ENCODE results near the gene TAF1B. TPM values are rescaled to one million over a fixed set of nuclear protein-coding genes. Genes with fewer than 3 reads are reported as not detected.
"Not testable (repeated sequence)": the region's sequence is repeated elsewhere in the genome, so short reads cannot be mapped to it uniquely, and the experiment has no call there.

Gene TAF1B
- total RNA-seq, 1 donor from 2014 or later = 14.4 TPM

DNA sequence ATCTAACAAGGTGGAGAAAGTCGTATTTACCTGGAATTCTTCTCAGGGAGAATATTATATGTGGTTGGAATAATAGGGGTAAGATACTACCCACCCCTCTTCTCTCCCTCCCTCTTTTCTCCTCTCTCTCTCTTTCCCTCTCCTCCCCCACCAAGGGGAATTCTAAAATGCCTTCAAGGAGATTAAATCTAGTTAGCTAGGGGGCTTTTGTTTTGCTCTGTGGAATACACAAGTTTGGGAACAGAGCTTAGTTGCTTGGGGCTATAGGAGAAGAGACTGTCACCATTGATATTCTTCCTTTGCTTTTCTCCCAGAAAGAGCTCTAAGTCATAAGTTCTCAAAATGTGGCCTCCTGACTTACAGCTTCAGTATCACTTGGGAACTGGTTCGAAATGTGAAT, 34.5 kb downstream of the TAF1B start:
- no peak for DNase-seq (ENCODE audit: extremely low read depth, low read depth, low spot score)

DNA sequence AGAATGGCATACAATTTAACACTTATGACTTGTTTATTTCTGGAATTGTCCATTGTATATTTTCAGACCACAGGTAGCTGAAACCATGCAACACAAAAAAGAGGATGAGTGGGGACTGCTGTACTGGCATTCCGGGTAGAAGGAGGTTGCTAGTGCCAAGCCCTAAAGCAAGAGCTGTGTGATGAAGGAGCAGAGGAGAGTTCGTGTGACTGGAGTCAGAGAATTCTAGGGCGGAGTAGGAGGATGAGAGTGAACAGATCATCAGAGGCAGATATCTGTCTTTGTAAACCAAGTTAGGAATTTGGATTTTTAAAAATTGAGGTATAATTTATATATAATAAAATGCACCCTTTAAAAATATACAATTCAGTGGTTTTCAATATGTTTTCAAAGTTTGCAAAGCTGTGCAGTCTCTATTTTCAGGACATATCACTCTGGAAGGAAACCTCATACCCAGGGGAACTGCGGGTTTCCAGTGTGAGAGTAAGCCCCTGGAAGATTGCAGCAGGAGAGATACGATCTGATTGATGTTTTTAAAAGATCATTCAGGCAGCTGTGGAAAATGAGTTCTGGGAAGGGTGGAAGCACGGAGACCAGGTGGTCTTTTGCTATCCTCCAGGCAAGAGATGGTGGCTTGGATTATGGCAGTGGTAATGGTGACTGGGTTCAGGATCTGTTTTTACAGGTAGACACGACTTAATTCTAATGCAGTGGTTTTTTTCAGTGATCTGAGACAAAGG, 36.4 kb downstream of the TAF1B start:
- no peak for DNase-seq (ENCODE audit: extremely low read depth, low read depth, low spot score)

DNA sequence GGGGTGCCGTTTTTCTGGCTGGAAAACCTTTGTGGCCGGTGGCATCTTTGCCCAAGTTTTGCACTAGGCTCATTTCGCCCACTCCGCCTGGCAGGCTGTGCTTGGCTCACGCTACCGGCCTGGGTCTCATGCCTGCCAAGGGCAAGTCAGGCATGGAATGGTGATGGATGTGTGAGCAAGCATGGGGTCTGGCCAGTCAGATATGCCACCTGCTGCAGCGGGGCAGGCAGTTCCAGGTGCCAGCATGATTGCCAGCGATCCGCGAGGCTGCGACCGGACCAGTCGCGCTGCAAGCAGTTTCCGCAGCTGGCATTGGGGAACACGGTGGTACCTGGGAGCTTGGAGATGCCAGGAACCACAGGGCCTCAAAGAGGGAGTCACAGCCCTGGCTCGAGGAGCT, 40.6 kb downstream of the TAF1B start:
- no peak for DNase-seq (ENCODE audit: extremely low read depth, low read depth, low spot score)

DNA sequence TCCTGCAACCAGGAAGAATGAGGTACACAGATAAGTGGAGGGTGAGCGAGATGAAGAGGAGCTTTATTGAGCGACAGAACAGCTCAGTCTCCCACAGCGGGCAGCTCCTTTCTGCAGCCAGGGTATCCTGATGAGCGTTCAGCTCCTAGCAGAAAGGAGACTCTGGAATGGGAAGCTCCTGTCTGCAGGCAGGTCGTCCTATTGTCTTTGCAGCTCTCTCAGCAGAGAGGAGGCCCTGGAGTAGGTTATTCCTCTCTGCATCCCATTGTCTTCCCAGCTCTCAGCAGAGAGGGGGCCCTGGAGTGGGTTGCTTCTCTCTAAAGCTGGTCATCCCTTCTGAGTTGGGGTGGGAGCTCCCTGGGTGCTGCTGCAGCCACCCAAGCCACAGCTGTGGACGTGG, 41.2 kb downstream of the TAF1B start:
- no peak for DNase-seq (ENCODE audit: extremely low read depth, low read depth, low spot score)

DNA sequence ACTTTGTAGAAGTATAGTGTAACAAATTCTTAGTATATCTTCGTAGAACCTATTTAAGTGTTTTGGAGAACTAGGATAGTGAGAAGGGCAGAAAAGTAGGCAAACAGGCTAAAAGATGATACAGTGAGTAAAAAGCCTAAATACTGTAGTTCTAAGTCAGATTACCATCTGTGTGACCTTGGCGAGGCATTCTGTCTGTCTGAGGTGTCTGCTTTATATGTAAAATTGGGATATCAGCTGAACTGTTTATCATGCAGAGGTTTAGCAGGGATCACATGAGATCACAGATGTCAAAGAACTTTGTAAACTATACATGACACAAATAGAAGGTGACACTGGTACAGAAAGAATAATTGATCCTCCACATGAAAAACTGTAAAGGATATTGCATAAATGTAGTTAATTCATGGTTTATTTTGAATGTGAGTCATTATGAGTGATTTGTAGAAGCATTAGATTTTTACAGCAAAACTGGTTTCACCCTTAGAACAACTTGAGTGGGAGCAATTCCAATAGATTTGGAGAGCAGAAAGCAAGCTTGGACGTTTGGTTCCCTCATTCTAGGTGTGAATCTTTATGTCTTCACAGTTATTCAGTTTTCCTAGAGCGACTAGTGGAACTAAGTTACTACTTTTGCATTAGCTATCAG, 41.9 kb downstream of the TAF1B start:
- no peak for DNase-seq (ENCODE audit: extremely low read depth, low read depth, low spot score)

DNA sequence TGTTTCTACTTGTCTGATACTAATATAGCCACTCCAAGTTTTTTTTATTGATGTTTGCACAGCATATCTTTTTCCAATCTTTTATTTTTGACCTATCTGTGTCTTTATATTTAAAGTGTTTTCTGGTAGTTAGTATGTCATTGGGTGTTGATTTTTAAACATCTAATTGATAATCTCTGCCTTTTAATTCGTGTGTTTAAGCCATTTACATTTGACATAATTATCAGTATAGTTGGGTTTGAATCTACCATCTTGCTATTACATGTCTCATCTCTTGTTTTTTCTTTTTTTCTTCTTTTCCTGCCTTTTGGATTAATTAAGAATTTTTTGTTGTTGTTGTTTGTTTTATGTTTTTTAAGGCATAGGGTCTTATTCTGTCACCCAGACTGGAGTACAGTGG, 44.2 kb downstream of the TAF1B start:
- DNase-seq (ENCODE audit: extremely low read depth, low read depth, low spot score) = no peak

DNA sequence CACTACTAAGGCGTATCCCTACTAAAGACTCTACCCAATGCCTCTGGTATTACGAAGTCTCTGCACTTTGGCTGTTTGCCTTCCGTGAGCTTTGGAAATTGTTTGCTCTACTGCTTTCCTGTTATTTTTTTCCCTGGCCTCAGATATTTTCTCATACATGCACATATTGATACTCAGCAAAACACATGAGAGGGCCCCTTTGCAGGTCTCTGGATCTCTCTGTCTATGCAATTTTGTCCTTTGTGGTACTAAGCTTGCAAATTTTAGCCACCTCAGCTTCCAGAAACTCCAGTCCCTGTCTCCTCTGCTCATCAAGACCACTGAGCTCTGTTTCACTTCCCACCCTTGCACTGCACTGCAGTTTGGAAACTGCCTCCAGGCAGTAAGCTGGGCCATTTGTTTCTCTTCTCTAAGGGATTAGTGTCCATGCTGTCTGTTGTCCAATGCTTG, 46.6 kb downstream of the TAF1B start:
- no peak for DNase-seq (ENCODE audit: extremely low read depth, low read depth, low spot score)

DNA sequence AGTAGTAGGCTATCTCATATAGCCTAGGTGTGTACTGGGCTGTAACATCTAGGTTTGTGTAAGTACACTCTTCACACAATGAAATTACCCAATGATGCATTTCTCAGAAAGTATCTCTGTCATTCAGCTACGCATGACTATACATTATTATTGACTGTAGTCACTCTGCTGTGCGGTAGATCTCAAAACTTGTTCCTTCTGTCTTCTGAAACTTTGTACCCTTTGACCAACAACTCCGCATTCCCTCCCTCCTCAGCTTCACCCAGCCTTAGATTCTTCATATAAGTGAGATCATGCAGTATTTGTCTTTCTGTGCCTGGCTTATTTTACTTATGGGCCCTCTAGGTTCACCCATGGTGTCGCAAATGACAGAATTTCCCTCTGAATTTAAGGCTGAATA, 49.0 kb downstream of the TAF1B start:
- no peak for DNase-seq (ENCODE audit: extremely low read depth, low read depth, low spot score)

DNA sequence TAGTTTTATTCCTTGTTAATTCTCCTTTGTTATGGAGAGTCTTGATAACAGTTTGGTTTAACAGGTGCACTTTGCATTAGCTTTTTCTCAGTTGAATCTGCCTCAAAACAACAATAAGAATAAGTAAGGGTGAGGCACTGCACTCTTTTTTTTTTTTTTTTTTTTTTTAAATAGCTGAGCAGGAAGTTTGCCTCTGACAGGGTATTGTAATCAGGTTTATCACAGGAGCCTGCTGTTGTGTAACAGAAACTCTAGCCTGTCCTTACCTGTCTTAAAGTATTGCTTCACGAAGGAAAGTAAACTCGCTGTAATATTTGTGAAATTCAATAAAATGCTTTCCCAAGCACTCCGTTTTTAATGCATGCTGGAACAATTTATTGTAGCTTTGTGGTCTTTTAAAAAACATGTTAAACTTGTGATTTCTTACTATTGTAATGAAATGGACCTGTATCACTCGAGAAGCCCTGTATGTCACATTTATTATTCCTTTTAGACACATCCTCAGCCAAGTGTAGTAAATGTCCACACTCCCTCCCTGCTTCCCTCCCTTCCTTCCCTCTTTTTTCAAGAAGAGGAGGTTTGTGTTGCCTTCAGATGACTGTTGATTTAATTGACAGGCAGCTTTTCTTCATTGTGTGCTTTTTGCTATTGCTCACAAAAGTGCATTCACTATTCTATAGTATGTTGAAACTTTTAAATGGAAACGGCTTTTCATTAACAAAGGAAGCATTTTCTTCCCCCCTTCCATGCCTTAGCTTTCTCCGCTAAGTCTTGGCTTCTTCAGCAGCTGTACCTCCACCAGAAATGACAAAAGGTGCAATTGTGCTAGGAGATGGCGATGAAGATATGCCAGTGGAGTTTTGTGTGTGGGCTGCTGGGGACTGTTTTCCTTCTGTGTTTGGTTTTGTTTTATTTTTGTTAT, 52.7 kb downstream of the TAF1B start:
- DNase-seq (ENCODE audit: extremely low read depth, low read depth, low spot score) = no peak

DNA sequence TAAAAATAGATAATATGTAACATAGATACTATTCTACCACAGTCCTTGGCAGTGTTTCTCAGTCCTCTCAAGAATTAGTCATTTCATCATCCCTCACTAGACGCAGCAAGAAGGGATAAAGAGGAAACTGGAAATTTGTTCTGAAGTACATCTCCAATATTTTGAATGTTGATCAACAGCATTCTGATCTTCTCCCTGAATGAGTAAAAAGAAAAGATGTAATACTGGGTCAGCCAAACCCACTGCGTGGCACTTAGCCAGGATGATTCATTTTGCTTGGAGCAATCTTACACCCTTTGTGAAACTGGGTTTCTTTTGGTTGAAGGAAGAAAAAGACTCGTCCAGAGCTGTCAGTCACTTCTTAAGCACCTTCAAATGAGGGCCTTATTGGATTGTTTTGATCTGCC, 54.1 kb downstream of the TAF1B start:
- peak; percentile 39 for DNase-seq (ENCODE audit: extremely low read depth, low read depth, low spot score)

DNA sequence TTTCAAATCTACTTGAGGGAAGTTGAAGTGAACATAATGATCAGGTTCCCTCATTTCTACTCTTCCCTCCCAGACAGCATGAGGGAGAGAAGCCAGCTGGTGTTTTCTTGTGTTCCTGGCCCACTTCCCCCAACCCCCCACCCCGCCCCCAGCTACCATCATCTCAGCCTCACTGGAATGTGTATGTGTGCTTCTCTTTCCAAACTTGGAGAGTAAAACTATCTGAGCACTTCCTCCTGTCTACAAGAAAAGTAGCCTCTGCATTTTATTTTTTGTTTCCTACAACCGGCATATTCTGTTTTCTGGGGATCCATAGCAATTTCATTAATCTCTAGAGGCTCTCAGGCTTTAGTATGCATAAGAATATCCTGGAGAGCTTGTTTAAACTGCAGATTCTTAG, 54.6 kb downstream of the TAF1B start:
- no peak for DNase-seq (ENCODE audit: extremely low read depth, low read depth, low spot score)

DNA sequence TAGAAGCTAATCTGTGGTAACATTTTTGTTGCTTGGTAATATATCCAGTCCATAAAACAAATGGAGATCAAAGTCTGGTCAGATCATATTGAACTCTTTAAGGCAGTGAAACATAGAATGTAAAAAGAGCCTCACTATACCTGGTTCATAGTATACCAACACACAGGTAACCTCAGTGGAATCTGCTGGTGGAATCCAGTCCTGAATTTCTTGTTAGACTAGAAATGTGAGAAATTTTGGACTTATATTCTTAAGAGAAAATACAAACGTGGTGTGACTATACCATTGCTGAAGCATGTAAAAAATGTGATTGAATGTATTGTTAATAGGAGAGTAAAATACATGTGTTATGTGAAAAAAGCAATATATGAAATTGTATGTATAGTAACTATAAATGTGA, 62.1 kb downstream of the TAF1B start:
- no peak for DNase-seq (ENCODE audit: extremely low read depth, low read depth, low spot score)

DNA sequence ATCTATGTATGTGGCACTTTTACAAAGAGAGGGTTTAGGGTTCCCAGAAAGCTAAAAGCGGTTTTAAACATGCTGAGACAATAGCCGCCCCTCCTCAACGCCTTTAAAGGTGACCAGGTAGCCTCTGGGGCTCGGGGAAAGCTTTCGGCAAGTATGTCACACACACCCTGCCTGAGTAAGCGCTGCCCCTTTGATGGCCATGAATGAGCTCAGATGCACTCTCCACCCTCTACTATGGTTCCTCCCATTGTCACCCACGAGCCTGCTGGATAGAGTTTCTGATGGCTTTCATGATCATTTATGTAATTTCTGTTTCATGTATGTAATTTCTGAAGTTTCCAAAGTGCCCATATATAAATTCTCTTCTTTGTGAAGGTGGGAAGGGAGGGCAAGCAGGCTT, 64.1 kb downstream of the TAF1B start:
- DNase-seq (ENCODE audit: extremely low read depth, low read depth, low spot score) = no peak

DNA sequence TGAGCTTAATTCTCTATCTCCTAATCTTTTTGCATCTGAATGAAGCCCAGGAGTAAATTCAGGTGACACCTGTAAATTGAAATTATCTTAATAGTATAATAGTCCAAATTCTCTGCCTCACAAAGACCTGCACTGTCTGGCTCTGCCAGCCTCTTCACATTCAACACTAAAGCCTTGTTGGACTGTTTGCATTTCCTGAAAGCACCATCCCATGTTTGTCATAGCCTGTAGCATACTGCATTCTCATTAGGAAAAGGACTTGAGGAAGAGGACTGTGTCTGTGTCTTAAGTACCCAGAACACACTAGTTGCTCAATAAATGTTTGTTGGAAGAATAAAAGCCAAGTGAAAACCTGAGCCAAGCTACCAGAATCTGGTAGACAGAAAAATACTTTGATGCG, 65.4 kb downstream of the TAF1B start:
- no peak for DNase-seq (ENCODE audit: extremely low read depth, low read depth, low spot score)

DNA sequence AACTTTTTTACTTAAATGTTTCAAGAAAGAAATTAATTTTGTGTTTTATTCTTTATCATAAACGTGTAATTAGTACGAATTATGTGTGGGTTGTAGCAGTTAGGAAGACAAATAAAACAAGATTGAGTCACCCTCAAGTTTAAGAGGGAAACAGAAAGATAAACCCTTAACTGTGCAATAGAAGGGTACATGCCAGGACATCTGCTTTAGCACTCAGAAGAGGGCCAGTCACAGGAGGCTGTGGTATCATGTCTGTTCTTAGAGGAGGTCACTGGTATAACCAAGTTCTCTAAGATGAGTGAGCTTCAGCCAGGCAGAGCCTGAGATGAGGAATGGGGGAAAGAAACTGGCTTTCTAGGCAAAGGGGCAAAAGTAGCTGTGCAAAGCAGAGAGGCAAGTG, 65.8 kb downstream of the TAF1B start:
- DNase-seq (ENCODE audit: extremely low read depth, low read depth, low spot score) = no peak

DNA sequence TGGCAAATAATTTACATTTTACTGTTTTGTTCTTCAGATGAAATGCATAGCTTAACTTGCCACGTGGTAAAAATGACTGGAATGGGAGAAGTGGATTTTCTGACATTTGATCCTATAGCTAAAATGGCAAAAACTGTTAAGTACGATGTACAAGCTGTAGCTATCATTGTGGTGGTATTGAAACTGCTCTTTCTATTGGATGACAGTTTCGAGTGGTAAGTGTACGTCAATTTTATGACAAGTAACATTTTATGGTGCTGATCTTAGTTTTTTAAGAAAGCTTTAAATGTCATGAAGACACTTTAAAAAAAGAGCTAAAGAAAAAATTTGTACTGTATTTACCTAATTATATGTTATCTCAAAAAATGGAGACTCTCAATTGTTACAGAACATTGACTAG, 67.4 kb downstream of the TAF1B start:
- DNase-seq (ENCODE audit: extremely low read depth, low read depth, low spot score) = no peak

DNA sequence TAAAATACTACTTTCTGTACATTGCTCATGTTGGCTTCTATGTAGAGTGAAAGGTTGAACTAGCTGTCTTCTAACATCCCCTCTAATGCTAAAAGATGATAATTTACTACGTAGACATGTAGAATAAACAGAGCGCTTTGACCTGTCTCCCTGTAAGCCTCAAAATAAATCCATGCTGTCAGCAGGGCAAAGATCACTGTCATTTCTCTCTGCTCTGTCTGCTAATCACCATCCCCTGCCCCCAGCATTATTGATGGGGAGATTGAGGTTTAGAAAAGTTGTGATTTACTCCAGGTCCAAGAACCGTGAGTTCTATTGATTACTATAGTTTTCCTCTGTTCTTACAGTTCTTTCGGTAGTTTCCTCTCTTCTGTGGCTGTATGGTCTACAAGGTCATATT, 69.2 kb downstream of the TAF1B start:
- DNase-seq (ENCODE audit: extremely low read depth, low read depth, low spot score) = no peak

DNA sequence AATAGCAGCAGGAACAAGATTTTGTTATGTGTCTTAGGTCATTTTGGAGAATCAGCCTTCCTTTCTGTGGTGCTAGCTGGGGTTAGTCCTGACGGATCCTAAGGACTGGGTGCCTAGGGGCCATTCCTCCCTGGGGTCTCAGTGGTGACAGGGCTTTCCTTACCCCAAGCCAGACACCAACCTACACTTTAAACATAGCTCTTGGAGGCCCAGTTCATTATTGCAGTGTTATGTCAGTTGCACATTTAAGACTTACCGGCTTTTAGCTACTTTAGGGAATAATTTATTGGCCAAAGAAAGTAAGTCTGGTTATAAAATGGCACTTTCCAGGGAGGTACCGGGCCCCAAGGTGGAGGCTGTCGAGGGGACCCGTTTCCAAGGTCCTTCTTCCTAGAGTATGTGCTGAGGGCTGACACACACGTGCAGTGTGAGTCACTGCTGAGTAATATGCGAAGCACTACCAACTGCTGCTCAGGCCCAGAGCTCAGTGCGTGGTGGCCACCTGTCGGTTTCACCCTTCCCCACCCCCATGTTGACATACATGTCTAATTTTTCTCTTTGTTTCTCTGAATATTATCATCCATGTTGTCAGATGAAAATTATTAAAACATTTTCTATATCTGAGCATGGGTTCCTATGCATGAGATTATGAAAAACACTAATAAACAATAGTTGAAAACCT, 71.3 kb downstream of the TAF1B start:
- DNase-seq (ENCODE audit: extremely low read depth, low read depth, low spot score) = no peak

DNA sequence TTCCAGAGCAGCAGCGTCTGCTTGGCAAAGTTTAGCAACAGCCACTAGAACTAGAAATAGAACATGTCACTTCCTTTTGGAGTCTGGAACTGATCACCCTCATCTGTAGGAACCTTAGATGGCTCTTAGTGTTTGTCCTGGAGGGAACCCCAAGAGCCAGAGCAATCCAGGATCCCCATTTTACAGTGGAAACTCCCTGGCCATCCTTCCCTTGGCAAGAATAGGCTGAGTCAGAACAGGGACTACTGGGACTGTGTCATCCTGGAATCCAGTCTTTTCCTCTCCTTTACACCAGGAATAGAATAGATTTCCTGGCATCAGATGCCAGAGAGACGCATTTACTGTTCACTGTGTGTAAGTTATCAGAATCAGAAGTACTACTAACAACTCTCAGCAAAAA, 75.0 kb downstream of the TAF1B start:
- no peak for DNase-seq (ENCODE audit: extremely low read depth, low read depth, low spot score)

DNA sequence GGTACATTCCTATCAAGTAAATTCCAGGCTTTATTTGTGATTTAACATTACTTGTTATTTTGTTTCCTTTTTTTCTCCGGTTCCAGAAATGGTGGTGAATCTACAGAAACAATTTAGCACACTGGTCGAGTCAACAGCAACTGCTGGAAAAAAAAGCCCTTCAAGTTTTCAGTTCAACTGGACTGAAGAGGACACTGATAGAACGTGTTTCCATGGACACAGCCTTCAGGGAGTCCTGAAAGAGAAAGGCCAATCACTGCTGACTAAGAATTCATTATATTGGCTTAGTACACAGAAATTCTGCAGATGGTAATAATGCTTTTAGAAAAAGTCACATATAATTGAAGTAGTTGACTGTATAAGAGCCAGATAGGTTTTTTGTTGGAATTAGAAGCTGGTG, 76.2 kb downstream of the TAF1B start:
- no peak for DNase-seq (ENCODE audit: extremely low read depth, low read depth, low spot score)

DNA sequence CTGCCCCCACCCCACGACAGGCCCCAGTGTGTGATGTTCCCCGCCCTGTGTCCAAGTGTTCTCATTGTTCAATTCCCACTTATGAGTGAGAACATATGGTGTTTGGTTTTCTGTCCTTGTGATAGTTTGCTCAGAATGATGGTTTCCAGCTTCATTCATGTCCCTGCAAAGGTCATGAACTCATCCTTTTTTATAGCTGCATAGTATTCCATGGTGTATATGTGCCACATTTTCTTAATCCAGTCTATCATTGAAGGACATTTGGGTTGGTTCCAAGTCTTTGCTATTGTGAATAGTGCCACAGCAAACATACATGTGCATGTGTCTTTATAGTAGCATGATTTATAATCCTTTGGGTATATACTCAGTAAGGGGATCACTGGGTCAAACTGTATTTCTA, 83.7 kb downstream of the TAF1B start:
- not testable (repeated sequence) for DNase-seq (ENCODE audit: extremely low read depth, low read depth, low spot score)
